Urinary bladder (tissue), 4 donors: ENCODE data around the gene CT45A10. TPM values are rescaled to one million over a fixed set of nuclear protein-coding genes. Genes with fewer than 3 reads are reported as not detected.
"Not testable (repeated sequence)": the region's sequence is repeated elsewhere in the genome, so short reads cannot be mapped to it uniquely, and the experiment has no call there.

ENCODE experiments used
- DNase-seq: peaks from one replicate; pipeline ENCODE4 v3.0.0-alpha.2; 2015; ENCODE audit errors: extremely low spot score
- H3K27ac ChIP-seq: one replicate; pipeline ENCODE4 v1.5.1; 2013; ENCODE audit warnings: low read depth, mild to moderate bottlenecking, moderate library complexity
- H3K36me3 ChIP-seq: one replicate; pipeline ENCODE4 v1.6.1; 2013; ENCODE audit warnings: mild to moderate bottlenecking, moderate library complexity; ENCODE audit not compliant: insufficient read depth
- H3K4me1 ChIP-seq: one replicate; pipeline ENCODE4 v1.6.1; 2013; ENCODE audit warnings: mild to moderate bottlenecking, moderate library complexity; ENCODE audit not compliant: insufficient read depth
- H3K4me3 ChIP-seq: one replicate; pipeline ENCODE4 v1.5.1; 2013; ENCODE audit warnings: low read depth, low read length
- WGBS: extraction: QIAGEN DNeasy Blood & Tissue Kit; methylation state at CpG from one replicate; pipeline ENCODE4 v1.1.7; 2013; 5-methylcytosine and 5-hydroxymethylcytosine counted together
- polyA plus RNA-seq: library from polyadenylated mRNA; stranded (reverse); fragments of 200-250 nt; gene quantifications from one replicate; pipeline ENCODE4 v1.2.3, GENCODE V29; 2013
- total RNA-seq: library from RNA; depleted of rRNA; stranded (reverse); fragments of >200 nt; gene quantifications from one replicate; pipeline ENCODE4 v1.2.3, GENCODE V29; 2014
- donor health status: healthy with polysubstance abuse.
- donor health status: healthy.

CT45A10 gene, protein sequence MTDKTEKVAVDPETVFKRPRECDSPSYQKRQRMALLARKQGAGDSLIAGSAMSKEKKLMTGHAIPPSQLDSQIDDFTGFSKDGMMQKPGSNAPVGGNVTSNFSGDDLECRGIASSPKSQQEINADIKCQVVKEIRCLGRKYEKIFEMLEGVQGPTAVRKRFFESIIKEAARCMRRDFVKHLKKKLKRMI
- total RNA-seq (not detected), polyA plus RNA-seq (not detected)

DNA sequence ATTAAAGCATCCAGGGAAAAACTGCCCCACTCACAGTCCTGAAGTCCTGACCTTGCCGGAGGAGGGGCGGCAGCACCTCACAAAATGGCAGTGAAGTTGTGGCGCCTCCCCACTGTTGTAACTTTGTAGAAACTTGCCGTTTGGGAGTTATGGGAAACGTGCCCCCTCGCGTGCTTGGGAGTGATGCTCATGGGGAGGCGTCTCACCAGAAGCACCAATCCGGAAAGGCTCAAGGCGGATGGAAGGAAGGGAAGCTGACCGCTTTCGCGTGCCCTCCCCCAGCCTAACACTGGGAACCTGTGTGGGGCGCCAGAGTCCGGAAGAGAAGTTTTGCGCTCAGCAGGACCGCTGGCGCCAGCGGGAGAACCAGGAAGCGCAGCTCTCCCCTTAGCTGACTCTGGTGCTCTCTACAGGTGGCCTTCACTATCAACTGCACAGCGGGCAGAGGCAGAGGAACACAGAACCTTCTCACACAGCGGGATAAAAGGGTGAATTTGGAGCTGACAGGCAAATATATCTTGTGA is at the start of gene CT45A10, which contains the start of gene SAGE1:
Gene CT45A10, minus strand, starts transcription at position 151 of the 524 bp plus-strand sequence. CDS start 8,100 bp downstream, outside the sequence.
Gene SAGE1, plus strand, starts transcription at position 423 of the 524 bp plus-strand sequence. CDS start 2,527 bp downstream, outside the sequence.
- H3K4me1 ChIP-seq, result no peaks in the 10 kb centered on the region
- H3K4me3 ChIP-seq, result no peak within 1 kb of the TSS
- WGBS, result 90% methylated on average over 22 of the region's 22 CpGs
- H3K36me3 ChIP-seq, result no peaks in the 10 kb centered on the region
- no peak for DNase-seq
- no peak within 1 kb of the TSS for H3K27ac ChIP-seq

DNA sequence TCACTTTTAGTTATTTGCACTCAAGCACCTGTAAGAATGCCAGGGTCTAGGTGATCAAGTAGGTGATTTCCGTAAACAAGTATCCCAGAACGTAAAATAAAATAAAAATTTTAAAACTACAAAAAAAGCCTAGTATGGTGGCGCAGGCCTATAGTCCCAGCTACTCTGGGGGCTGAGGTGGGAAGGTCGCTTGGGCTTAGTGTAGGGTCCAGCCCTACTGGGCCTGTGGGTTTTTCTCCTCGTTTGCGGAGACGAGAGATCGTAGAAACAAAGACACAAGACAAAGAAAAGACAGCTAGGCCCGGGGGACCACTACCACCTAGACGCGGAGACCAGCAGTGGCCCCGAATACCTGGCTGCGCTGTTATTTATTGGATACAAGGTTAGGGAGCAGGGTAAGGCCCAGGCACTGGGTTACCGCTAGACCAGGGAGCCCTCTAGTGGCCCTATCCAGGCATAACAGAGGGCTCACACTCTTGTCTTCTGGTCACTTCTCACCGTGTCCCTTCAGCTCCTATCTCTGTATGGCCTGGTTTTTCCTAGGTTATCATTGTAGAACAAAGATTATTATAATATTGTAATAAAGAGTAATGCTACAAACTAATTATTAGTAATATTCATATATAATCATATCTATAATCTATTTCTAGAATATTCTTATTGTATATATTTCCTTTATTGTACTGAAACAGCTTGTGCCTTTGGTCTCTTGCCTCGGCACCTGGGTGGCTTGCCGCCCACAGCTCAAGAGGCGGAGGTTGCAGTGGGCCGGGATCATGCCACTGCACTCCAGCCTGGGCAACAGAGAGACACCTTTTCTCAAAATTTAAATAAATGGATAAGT is 38.6 kb upstream of the CT45A10 start:
- 47% methylated on average over 19 of the region's 19 CpGs for WGBS
- Histone ChIP-seq H3K27ac (no peak overlapping the region), H3K4me1 (no peaks in the 10 kb centered on the region), H3K4me3 (no peak overlapping the region), H3K36me3 (no peaks in the 10 kb centered on the region)
- no peak for DNase-seq

GRCh38 chrX:135927897-135928296 is 34.7 kb upstream of the CT45A10 start:
- no peaks in the 10 kb centered on the region for H3K4me1 ChIP-seq
- H3K4me3 ChIP-seq, result no peak overlapping the region
- H3K27ac ChIP-seq, result no peak overlapping the region
- no peak for DNase-seq
- WGBS, result 50% methylated on average over 2 of the region's 2 CpGs
- H3K36me3 ChIP-seq, result no peaks in the 10 kb centered on the region

GRCh38 chrX:135923353-135923752 is 30.1 kb upstream of the CT45A10 start:
- WGBS, result 79% methylated on average over 5 of the region's 5 CpGs
- no peaks in the 10 kb centered on the region for H3K4me1 ChIP-seq
- H3K4me3 ChIP-seq, result no peak overlapping the region
- H3K36me3 ChIP-seq, result no peaks in the 10 kb centered on the region
- DNase-seq, result no peak
- no peak overlapping the region for H3K27ac ChIP-seq

GRCh38 chrX:135920516-135920915 is 27.3 kb upstream of the CT45A10 start:
- WGBS, result 52% methylated on average over 1 of the region's 1 CpG
- not testable (repeated sequence) for H3K4me3 ChIP-seq, DNase-seq

DNA sequence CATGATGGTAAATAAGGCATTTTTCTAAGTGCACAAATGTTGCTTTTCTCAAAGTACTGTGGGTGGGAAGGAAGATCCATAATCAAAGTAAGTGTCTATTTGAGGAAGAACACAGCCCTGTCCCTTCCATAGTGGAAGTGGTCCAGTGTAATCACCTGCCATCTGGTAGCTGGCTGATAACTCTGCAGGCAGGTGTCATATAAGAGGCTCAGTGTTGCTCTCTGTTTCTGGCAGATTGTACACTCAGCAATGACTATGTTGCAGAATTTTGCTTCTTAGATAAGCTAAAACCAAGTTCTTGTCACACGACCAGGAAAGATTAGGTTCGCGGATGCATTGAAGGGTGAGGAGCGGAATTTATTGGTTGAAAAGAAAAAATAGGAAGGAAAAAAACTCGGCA is 21.2 kb upstream of the CT45A10 start:
- 86% methylated on average over 5 of the region's 5 CpGs for WGBS
- DNase-seq, result no peak
- Histone ChIP-seq H3K27ac (no peak overlapping the region), H3K36me3 (no peaks in the 10 kb centered on the region), H3K4me1 (no peaks in the 10 kb centered on the region), H3K4me3 (no peak overlapping the region)

More at GRCh38 chrX:135920516-135920915, 27.3 kb upstream of the CT45A10 start:
- H3K4me1 ChIP-seq, H3K36me3 ChIP-seq, H3K27ac ChIP-seq: not testable (repeated sequence)

- Histone ChIP-seq H3K4me1 (no peaks in the 10 kb centered on the region), H3K36me3 (no peaks in the 10 kb centered on the region), H3K4me3 (no peak overlapping the region), H3K27ac (no peak overlapping the region)
- WGBS, result 77% methylated on average over 5 of the region's 5 CpGs
- no peak for DNase-seq
Observed at GRCh38 chrX:135910251-135910650, 17.0 kb upstream of the CT45A10 start.

- Histone ChIP-seq H3K36me3 (no peaks in the 10 kb centered on the region), H3K4me1 (no peaks in the 10 kb centered on the region), H3K27ac (no peak overlapping the region), H3K4me3 (no peak overlapping the region)
- WGBS, result 93% methylated on average over 11 of the region's 11 CpGs
- no peak for DNase-seq
Observed at GRCh38 chrX:135892781-135893180, 463 bp downstream of the CT45A10 start.

GRCh38 chrX:135890087-135890585 is 3.1 kb downstream of the CT45A10 start:
- no peak for DNase-seq
- Histone ChIP-seq H3K4me1 (no peaks in the 10 kb centered on the region), H3K36me3 (no peaks in the 10 kb centered on the region), H3K4me3 (no peak overlapping the region), H3K27ac (no peak overlapping the region)
- WGBS, result 85% methylated on average over 14 of the region's 14 CpGs

DNA sequence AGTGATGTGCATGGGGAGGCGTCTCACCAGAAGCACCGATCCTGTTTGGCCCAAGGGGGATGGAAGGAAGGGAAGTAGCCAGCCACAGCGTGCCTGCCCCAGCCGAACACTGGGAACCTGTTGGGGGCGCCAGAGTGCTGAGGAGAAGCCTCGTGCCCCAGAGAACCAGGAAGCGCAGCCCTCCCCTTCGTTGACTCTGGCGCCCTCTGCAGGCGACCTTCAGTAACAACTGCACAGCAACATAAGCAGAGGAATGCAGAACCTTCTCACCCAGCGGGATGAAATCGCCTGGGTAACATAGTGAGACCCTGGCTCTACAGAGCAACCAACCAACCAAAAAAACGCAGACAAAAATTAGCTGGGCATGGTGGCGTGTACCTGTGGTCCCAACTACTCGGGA is 4.3 kb downstream of the CT45A10 start:
- 75% methylated on average over 13 of the region's 15 CpGs for WGBS
- not testable (repeated sequence) for DNase-seq, H3K4me1 ChIP-seq, H3K27ac ChIP-seq, H3K36me3 ChIP-seq, H3K4me3 ChIP-seq

GRCh38 chrX:135888230-135888629 is 5.0 kb downstream of the CT45A10 start:
- H3K27ac ChIP-seq, DNase-seq, H3K4me1 ChIP-seq, H3K4me3 ChIP-seq, H3K36me3 ChIP-seq: not testable (repeated sequence)
- 92% methylated on average over 10 of the region's 18 CpGs for WGBS

- not testable (repeated sequence) for H3K27ac ChIP-seq, H3K4me1 ChIP-seq, H3K36me3 ChIP-seq, DNase-seq, H3K4me3 ChIP-seq
- 59% methylated on average over 4 of the region's 5 CpGs for WGBS
Observed at GRCh38 chrX:135882741-135883140, 10.5 kb downstream of the CT45A10 start.

GRCh38 chrX:135871712-135872111 is 21.5 kb downstream of the CT45A10 start, which contains the start of gene CT45A9:
Gene CT45A9, minus strand, starts transcription at chrX:135871812. Its CDS starts 3,751 bp downstream, at chrX:135868061.
- not testable (repeated sequence) for H3K4me1 ChIP-seq, H3K36me3 ChIP-seq, DNase-seq, H3K4me3 ChIP-seq, H3K27ac ChIP-seq
- WGBS, result no CpG with 5 or more reads among the region's 17 CpGs
